HG03342 (cell line): ENCODE measurements around the gene TMEM132E.
"Not testable (repeated sequence)": the region's sequence is repeated elsewhere in the genome, so short reads cannot be mapped to it uniquely, and the experiment has no call there.

Experiments used
- ATAC-seq: cut with Tn5 transposase; IDR thresholded peaks from one replicate; pipeline ENCODE4 v1.9.1; 2021; ENCODE audit warnings: mild to moderate bottlenecking, moderate library complexity; ENCODE audit not compliant: unreplicated experiment

The TMEM132E gene, protein sequence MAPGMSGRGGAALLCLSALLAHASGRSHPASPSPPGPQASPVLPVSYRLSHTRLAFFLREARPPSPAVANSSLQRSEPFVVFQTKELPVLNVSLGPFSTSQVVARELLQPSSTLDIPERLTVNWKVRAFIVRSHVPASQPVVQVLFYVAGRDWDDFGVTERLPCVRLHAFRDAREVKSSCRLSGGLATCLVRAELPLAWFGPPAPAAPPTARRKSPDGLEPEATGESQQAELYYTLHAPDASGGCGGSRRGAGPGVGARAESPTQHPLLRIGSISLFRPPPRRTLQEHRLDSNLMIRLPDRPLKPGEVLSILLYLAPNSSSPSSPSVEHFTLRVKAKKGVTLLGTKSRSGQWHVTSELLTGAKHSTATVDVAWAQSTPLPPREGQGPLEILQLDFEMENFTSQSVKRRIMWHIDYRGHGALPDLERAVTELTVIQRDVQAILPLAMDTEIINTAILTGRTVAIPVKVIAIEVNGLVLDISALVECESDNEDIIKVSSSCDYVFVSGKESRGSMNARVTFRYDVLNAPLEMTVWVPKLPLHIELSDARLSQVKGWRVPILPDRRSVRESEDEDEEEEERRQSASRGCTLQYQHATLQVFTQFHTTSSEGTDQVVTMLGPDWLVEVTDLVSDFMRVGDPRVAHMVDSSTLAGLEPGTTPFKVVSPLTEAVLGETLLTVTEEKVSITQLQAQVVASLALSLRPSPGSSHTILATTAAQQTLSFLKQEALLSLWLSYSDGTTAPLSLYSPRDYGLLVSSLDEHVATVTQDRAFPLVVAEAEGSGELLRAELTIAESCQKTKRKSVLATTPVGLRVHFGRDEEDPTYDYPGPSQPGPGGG (N-terminal part only)

GRCh38 chr17:34579017-34579946 lies at the start of gene TMEM132E:
Gene TMEM132E, plus strand, starts transcription at chr17:34579582. Its CDS starts 1,495 bp downstream, at chr17:34581077.
- ATAC-seq = no peak

DNA sequence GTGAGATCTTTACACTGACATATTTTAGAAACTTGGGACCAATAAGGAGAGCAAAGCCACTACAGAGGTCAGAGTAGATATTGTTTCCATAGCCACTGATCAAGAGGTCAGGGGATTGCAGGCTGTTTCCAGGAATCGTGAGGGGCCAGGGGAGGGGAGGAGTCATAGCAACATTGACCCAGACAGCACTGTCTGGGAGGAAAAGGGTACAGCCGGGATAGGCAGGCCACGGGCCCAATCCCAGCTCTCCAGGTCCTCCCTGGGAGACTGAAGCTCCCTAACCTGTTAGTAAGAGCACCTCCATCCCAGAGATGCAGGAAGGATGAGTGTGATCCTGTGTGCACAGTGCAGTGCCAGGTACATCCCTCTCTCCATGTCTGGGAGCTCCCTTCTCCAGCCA lies 48.5 kb upstream of the TMEM132E start:
- ATAC-seq = no peak

DNA sequence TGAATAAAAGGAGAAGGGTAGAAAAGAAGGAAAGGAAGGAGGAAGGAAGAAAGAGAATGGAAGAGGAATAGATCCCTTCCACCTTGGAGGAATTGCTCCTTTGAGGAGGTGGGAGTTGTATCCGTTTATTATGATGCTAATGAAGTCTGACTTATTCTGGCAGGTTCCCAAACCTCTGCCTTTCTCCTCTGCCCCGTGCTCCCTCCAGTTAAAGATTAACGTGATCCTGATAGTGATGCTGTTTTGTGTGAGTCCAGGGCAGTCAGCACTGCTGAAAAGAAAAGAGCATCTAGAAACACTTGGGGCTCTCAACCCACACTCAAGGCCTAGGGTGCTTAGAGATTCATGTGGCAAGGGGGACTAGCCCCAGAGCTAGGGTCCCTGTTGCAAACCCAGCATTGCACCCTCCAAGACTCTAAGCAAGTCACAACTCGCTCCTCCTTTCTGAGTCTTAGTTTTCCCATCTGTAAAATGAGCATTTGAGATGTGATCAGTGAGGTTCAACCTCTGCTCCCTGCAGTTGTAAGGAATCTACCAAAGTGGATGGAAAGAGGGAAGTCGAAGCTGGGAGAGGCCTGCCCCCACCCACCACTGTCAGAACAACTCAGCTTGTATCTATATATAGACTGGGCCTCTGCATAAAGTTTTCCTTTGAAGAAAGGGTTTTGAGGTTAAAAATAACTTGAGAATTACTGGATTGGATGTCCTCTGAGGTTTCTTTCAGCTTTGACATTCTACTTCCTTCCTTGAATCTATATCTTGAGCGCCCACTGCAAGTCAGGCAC lies 46.9 kb upstream of the TMEM132E start:
- no peak for ATAC-seq

DNA sequence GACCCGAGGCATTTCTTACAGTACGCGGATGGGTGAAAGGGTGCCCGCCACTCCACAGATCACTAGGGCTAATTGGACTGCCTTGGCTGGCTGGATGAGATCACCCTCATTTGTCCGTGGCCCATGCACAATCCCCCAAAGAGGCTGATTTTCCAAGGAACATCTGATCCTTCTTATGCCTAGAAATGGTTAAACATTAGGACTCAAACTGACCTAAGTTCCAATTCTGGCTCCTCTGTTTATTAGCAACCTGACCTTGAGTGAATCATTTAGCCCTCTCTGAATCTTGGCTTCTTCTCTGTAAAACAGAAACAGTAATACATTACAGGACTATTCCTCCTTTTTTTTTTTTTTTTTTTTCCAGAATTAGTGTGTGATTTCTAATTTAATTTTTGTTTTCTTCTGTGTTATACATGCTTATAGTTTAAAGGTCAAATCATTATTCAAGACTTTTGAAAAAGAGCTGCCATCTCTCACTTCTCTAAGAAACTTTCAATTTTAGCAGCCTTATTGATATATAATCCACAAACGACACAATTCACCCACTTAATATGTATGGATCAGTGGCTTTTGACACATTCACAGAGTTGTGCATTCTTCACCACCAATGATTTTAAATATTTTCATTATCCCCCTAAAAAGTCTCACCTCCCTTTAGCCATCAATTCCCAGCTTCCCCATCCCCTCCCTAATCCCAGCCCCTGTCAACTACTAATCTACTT lies 45.4 kb upstream of the TMEM132E start:
- no peak for ATAC-seq

GRCh38 chr17:34537445-34537844 lies 41.9 kb upstream of the TMEM132E start:
- ATAC-seq = no peak

DNA sequence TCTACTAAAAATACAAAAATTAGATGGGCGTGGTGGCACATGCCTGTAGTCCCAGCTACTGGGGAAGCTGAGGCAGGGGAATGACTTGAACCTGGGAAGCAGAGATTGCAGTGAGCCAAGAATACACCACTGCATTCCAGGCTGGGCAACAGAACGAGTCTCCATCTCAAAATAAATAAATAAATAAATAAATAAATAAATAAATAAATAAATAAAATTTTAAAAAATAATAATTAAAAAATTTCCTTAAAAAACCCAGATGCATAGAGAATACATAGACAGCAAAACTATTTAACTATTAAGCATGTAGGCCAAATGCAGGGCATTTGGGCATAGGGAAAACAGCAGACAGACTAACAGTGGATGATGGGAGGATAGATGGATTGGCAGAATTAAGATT lies 40.8 kb upstream of the TMEM132E start:
- not testable (repeated sequence) for ATAC-seq

GRCh38 chr17:34539881-34540280 lies 39.5 kb upstream of the TMEM132E start:
- no peak for ATAC-seq

DNA sequence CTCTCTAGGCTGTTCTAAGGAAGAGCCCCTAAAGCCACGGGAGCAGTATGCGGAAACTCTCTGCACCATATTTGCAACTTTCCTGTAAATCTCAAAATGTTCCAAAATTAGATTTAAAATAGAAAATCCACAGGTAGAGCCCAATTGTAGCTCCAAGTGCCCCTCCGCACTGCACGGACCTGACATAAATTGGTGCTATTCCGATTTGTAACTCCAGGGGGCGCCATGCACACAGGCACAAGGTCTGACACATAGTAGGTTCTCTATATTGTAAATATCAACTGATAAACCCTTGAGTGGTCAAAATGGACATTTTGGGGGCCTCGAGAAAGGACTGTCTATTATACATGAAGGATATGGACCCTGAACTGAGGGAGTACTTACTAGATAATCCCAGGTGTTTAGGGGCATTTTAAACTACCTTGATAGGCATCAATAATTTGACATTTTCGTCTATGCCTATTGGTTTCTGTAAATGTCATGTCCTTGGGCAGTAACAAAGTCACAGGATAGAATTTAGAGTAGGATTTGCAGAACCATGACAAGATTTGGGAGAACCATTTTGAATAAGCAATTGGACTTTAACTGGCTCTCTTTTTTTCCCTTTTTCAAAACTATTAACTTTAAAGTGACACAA lies 36.6 kb upstream of the TMEM132E start:
- ATAC-seq = no peak

- ATAC-seq = no peak
These were observed 31.8 kb upstream of the TMEM132E start for GRCh38 chr17:34547453-34548063.

DNA sequence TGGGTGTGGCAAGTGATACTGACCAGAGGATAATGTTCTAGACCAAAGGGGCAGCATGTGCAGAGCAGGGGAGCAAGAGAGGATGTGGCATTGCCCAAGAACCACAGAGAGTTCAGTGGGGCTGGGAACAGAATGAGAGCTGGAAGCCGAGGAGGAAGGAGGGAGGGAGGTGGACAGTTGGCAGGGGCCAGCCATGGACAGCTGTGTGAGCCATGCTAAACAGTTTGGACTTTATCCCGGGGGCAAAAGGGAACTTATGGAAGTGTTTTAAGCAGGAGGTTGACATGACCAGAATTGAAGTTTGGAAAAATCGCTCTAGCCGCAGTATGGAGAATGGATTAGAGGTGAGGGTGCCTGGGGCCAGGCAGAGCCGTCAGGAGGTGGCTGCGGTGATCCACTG lies 29.4 kb upstream of the TMEM132E start:
- ATAC-seq = no peak

DNA sequence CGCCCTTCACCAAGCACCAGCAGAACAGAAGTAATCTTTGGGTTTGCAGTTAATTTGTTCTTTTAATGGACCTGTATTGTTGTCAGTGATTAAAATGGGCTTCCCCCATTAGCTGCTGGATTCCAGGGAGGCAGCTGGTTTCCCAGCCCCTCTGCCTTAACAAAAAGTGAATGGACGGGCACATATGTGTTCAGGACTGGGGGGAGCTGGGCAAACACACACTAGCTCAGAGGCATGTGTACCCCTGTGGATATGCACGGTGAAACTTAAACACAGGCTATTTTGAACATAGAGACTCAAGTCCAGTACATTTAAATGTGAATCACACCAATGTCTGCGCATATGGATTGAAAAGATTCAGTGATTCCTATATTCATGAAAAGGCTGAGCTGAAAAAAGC lies 25.5 kb upstream of the TMEM132E start:
- ATAC-seq = no peak

GRCh38 chr17:34556384-34556783 lies 23.0 kb upstream of the TMEM132E start:
- no peak for ATAC-seq

DNA sequence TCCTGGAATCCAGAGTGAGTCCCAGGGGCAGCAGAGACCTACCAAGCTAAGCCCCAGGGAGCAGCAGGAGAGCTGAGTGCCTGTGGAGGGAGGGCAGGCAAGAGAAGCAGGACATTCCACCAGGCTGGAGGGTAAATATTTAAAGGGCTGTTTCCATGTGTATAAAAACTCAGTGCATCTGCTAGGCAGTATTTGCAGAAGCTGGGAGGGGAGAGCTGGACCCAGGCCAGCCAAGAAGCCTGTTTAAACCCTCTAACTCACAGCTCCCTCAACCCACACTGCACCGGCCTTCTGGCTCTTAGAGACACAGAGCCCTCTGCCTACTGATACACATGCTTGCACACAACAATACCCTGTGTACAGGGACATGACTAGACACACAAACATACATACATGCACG lies 22.5 kb upstream of the TMEM132E start:
- ATAC-seq = no peak

GRCh38 chr17:34561328-34561727 lies 18.1 kb upstream of the TMEM132E start:
- no peak for ATAC-seq

DNA sequence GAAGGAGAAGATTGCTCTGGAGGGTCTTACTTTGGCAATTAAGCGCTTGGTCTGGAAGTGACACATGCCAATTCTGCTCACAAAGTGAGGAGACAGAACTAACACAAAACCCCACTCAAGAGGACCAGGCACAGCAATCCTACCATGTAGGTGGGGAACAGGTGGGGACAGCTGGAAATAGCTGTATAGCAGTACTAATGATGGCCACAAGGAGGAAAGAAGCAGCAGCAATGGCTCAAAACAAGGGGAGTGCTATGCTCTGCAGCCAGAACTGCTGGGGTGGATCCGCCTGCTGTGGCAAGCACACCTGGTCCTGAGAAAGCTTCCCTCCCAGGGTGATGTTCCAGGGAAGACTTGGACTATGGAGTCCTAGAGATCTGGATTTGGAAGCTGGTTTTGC lies 17.0 kb upstream of the TMEM132E start:
- no peak for ATAC-seq

- ATAC-seq = no peak
These were observed 13.7 kb upstream of the TMEM132E start for GRCh38 chr17:34565713-34566112.

DNA sequence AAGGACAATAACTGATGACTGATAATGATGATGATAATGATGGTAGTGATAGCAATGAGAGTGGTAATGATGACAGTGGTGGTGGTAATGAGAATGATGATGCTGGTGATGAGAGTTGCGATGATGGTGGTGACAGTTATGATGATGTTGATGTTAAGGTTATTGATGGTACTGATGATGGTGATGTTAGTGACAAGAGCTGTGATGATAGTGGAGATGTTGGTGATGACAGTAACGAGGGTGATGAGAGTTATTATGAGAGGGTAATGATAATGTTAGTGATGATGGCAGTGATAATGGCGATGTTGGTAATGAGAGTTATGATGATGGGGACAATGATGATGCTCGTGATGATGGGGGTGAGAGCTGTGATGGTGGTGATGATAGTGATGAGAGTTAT lies 13.2 kb upstream of the TMEM132E start:
- ATAC-seq = no peak

DNA sequence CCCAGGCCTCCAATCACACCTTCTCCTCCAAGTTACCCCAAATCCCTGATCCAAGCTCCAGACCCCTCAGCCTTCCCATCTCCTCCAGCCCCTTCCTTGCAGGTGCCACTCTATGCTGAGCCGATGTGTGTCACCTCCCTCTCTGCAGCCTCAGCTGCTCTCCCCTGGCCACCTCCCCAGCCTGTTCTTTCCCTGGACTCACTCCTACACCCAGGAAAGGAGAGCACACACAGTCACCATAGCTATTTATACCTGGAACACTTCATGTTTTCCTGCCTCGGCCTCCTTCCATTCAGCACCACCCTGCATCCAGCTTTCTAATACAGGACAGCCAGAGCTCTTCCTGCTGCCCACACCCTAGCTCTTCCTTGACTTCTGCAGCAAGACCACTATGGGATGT lies 12.5 kb upstream of the TMEM132E start:
- ATAC-seq = no peak
